Measurements from ENCODE around the gene DIP2B.
"Not testable (repeated sequence)": the region's sequence is repeated elsewhere in the genome, so short reads cannot be mapped to it uniquely, and the experiment has no call there.

DIP2B gene

DNA sequence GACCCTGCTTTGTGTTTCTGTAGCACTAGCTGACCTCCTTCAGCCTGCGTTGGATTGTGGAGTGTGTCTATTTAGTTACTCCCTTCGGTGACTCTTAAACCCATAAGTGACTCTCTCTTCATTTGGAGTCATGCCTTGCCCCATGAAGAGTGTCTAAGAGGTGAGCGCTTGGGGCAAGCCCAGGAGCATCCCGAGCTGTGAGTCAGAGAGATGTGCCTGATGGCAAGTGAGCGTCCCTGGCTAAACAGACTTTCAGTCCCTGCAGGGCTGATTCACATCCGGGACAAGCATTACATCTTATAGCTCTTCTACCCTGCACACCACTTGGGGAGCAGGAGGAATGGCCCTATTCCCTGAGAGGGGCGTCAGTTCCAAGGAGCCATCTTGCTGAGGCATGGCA, 234.8 kb downstream of the DIP2B start:
- no peak for DNase-seq

- DNase-seq, result no peak
Observed at GRCh38 chr12:50740307-50740706, 235.5 kb downstream of the DIP2B start.

GRCh38 chr12:50742776-50743175, 238.0 kb downstream of the DIP2B start:
- DNase-seq, result no peak

DNA sequence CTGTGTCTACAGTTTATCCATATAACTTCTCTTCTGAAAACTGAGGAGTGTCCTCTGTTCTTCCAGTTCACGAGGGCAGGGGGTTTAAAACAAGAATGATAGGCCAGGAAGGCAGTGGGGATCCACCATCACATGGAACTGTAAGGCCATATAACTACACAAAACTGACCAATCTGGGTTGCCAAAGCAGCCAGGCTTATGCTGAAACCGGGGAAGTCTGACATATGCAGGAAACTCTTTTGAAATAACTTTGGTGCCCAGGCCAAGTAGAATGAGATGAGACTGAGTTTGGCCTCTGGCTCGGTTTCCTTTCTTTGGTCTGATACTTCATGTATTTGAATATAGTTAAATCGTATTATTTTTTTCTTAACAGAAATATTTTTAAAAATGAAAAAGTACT, 241.1 kb downstream of the DIP2B start:
- DNase-seq, result no peak

- DNase-seq, result no peak
Observed at GRCh38 chr12:50746431-50746830, 241.6 kb downstream of the DIP2B start.

DNA sequence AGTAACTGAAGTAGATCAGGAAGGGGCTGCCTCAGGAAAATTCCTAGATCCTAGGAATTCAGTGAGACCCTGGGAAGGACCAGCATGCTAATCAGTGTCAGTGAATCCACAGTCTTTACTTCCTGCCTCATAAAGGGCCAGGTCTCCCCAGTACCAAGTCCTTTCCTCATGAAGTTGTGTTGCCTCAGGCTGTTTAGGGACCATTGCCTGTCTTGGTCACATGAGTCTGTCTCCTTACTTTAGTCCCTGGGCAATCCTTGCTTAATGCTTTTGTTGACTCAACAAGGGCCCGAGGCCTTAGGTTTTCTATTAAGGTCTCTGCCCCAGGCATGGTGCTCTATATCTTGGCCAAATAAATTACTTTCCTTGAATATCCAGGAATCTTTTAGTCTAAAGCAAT, 243.0 kb downstream of the DIP2B start:
- DNase-seq, result no peak

- no peak for DNase-seq
Observed at GRCh38 chr12:50749459-50749882, 244.7 kb downstream of the DIP2B start.

GRCh38 chr12:50750366-50750765, 245.6 kb downstream of the DIP2B start:
- no peak for DNase-seq

DNA sequence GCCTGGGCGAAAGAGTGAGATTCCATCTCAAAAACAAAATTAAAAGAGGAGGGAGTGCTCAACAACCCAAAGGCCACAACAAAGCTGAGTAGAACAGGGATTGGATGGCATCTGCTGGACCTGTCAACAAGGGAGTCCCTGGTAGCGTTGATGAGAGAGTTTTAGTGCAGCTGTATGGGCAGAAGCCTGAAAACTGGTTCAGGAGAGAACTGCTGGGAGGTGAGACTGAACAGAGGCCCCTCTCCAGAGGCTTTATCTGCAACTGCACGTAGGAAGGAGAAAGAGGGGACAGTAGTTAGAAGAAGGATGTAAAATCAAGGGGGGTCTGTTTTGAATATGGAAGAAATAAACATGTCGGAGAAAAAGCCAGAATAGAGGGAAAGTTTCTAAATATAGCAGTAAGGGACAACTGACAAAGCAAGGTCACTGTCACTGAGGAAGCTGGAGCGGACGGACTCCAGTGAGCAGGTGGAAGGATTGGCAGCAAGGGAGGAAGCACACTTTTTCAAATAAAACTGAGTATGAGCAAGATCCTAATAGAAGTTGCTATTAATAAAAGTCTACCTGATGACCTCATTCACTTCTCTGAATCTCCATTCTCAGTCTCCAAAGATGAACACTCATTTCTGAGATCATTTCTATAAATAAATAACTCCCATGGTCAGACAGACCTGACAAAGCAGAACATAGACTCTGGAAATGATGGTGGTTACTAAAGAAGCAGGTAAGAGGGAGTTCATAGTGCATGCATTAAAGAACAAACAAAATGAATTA, 247.3 kb downstream of the DIP2B start:
- no peak for DNase-seq

DNA sequence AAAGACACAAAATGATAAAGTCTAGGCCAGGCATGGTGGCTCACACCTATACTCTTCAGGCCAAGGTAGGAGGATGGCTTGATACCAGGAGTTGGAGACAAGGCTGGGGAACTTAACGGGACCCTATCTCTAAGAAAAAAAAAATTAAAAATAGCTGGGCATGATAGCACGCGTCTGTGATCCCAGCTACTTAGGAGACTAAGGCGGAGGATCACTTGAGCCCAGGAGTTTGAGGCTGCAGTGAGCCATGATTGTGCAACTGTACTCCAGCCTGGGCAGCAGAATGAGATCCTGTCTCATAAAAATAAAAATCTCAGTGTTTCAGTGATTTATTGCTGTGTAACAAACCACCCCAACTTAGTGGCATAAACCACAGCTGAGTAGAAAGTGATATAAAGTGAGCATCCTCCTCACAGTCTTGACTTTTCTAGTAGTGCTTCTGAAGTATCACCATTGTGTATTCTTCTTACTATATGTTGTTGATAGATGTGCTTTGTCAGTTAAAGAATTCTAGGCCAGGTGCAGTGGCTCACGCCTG, 248.5 kb downstream of the DIP2B start:
- DNase-seq, result no peak

GRCh38 chr12:50763639-50764285, 259.0 kb downstream of the DIP2B start, which contains the start of gene ATF1:
TSS of gene ATF1 (plus strand) at chr12:50764101. CDS start at chr12:50780146, 16,045 bp downstream.
- DNase-seq, result peak; percentile 81

DNA sequence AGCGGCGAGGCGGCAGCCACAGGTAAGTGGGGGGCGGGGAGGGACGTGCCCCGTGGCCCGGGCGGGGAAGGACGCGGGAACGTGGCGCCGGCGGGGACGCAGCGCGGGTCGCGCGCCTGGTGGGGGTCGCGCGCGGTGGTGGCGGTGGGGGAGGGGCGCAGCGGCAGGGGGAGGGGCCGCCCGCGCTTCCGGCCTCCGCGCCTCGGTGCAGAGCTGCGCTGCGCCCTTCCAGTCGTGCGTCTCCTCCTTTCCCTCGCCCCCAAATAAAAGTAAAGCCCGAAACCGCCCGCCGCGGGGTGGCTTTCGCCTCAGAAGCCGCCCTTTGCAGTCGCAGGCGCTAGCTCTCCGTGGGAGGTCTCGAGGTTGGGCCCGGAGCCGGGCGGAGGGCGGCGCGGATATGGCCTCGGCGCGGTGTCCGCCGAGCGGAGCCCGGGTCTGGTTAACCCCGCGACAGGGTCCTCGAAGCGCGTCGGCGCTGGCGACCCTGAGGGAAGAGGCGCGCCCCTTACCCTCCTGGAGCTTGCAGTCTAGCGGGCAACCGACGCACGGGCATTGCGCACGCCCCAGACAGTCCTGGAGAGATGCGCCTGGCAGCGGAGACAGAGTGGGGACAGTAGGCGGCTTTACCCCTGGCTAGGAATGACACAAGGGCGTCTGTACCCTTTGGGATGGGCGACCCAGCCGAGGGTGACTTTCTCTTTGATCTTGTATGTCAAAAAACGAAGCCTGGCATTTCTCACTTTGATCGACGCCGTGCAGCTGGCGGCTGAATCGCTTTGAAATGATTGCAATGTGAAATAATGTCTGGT, 259.7 kb downstream of the DIP2B start:
- DNase-seq, result peak; percentile 42

DNA sequence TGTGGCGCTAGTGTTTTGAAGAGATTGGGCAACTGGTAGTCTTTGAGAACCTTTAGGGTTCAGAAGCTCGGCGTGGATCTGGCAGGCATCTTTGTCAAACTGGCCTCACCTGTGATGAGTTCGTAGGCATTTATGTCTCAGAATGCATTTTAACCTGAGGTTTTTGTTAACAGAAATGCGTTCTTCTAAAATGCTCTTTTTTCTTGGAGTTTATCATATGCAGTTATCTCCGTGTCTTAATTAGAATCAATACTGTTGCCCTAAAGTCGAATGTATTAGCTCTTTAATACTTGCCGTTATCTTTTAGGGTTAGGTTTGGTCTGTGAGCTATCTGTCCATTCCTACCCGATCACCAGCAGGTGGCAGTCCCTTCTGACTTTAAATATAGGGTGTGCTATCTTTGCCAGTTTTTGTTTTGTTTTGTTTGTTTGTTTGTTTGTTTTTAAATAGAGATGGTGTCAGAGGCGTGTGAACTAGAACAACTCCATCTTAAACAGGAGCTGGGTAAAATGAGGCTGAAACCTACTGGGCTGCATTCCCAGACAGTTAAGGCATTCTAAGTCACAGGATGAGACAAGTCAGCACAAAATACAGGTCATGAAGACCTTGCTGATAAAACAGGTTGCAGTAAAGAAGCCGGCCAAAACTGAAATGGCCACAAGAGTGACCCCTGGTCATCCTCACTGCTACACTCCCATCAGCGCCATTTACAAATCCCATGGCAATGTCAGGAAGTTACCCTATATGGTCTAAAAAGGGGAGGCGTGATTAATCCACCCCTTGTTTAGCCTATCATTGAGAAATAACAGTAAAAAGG, 260.5 kb downstream of the DIP2B start:
- peak; percentile 31 for DNase-seq

DNA sequence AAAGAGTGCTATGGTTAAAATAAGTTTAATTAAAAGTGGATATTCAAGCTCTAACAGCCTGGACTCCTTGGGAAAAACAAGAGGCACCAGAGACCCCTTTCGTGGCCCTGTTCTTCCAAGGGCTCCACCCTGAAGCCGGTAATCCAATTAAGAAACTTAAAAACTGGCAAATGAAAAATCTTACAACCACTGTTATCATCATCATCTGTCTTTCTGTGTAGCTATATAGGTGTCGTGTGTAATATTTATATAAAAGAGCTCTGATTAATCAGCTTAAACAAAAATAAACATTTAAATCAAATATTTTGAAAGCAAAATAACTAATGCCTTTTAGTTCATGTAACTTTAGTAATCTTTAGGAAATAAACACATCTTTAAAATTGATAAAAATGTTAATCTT, 263.6 kb downstream of the DIP2B start:
- no peak for DNase-seq

DNA sequence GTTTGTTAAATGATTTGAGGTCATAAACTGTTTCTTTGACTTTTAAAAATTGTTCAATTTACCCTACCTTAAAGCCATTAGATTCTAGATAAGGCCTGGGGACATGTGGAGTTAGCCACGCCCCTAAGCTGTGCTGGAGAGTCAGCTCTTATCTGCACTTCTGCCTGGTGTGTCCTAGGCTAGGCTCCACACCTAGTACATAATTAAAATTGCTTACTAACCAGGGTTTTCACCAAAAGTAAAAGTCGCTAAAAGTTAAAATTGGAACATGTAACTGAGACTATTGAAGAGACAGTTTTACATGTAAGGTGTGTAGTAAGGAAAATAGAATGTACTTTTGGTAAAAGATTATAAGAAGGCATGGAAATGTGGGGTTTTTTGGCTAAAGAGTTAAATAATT, 264.0 kb downstream of the DIP2B start:
- DNase-seq, result not testable (repeated sequence)

- no peak for DNase-seq
Observed at GRCh38 chr12:50771409-50771808, 266.6 kb downstream of the DIP2B start.

GRCh38 chr12:50772470-50772869, 267.7 kb downstream of the DIP2B start:
- no peak for DNase-seq

DNA sequence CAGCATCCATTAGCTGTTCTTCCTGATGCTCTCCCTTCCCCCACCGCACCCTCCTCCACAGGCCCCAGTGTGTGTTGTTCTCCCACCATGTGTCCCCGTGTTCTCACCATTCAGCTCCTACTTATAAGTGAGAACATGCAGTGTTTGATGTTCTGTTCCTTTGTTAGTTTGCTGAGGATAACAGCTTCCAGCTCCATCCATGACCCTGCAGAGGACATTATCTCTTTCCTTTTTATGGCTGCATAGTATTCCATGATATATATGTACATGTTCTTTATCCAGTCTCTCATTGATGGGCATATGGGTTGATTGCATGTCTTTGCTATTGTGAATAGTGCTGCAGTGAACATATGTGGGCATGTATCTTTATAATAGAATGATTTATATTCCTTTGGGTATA, 268.1 kb downstream of the DIP2B start:
- no peak for DNase-seq

GRCh38 chr12:50775251-50775650, 270.5 kb downstream of the DIP2B start:
- DNase-seq, result no peak

GRCh38 chr12:50776749-50777728, 272.3 kb downstream of the DIP2B start:
- no peak for DNase-seq
